Measurements from ENCODE around the gene TMA7. TPM values are rescaled to one million over a fixed set of nuclear protein-coding genes. Genes with fewer than 3 reads are reported as not detected.

TMA7 gene
- total RNA-seq, 1 donor from 2014 or later, result 184 TPM

DNA sequence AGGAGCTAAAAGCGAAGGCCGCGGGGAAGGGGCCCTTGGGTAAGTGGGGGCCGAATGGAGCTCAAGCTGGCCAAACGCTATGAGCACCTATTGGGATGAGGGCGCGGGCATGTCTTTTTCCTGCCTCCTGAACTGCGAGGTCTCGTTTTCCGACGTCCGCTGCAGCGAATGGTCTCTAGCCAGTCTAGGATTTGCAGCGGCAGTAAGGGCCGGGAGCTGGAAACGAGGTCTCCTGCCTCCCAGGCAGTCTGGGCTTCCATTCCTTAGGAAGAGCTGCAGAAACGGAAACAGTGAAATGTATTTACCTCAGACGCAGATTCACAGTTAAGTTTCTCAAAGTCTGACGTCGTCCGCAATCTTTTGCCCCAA, 517 bp downstream of the TMA7 start:
- Mint-ChIP-seq H3K4me1 (ENCODE audit: low read depth) (peaks cover 35% of the 10 kb centered on the region), H3K36me3 (ENCODE audit: low read depth) (peaks cover 5% of the 10 kb centered on the region), H3K9me3 (ENCODE audit: low read depth) (no peaks in the 10 kb centered on the region), H3K27me3 (ENCODE audit: low read depth) (no peaks in the 10 kb centered on the region), H3K4me3 (ENCODE audit: unreplicated experiment) (peak overlapping the region; percentile 92), H3K27ac (ENCODE audit: unreplicated experiment) (peak overlapping the region; percentile 93)
- TF ChIP-seq, protein P1, sequence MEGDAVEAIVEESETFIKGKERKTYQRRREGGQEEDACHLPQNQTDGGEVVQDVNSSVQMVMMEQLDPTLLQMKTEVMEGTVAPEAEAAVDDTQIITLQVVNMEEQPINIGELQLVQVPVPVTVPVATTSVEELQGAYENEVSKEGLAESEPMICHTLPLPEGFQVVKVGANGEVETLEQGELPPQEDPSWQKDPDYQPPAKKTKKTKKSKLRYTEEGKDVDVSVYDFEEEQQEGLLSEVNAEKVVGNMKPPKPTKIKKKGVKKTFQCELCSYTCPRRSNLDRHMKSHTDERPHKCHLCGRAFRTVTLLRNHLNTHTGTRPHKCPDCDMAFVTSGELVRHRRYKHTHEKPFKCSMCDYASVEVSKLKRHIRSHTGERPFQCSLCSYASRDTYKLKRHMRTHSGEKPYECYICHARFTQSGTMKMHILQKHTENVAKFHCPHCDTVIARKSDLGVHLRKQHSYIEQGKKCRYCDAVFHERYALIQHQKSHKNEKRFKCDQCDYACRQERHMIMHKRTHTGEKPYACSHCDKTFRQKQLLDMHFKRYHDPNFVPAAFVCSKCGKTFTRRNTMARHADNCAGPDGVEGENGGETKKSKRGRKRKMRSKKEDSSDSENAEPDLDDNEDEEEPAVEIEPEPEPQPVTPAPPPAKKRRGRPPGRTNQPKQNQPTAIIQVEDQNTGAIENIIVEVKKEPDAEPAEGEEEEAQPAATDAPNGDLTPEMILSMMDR (IDR thresholded peaks at IDR 0.05), result no peak
- DNase-seq (ENCODE audit: low spot score), result no peak

DNA sequence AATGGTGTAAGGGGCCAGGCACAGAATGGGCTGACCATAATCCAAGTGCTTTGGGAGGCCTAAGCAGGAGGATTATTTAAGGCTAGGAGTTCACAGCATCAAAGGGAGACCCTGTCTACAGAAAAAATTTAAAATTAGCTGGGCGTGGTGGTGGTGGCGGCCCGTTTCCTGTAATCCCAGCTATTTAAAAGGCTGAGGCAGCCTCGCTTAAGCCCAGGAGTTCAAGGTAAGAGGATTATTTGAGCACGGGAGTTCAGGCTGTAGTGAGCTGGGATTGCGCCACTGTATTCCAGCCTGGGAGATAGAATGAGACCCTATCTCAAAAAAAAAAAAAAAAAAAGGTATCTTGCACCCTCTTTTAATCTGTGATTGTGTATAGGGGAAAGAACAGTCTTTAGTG, 1.9 kb downstream of the TMA7 start:
- H3K36me3 Mint-ChIP-seq (ENCODE audit: low read depth), result peaks cover 5% of the 10 kb centered on the region
- no peaks in the 10 kb centered on the region for H3K27me3 Mint-ChIP-seq (ENCODE audit: low read depth)
- H3K27ac Mint-ChIP-seq (ENCODE audit: unreplicated experiment), result peak overlapping the region; percentile 93
- DNase-seq (ENCODE audit: low spot score), result no peak
- H3K9me3 Mint-ChIP-seq (ENCODE audit: low read depth), result no peaks in the 10 kb centered on the region
- peaks cover 45% of the 10 kb centered on the region for H3K4me1 Mint-ChIP-seq (ENCODE audit: low read depth)
- peak overlapping the region; percentile 92 for H3K4me3 Mint-ChIP-seq (ENCODE audit: unreplicated experiment)
- TF ChIP-seq, protein P1 (IDR thresholded peaks at IDR 0.05), result no peak

DNA sequence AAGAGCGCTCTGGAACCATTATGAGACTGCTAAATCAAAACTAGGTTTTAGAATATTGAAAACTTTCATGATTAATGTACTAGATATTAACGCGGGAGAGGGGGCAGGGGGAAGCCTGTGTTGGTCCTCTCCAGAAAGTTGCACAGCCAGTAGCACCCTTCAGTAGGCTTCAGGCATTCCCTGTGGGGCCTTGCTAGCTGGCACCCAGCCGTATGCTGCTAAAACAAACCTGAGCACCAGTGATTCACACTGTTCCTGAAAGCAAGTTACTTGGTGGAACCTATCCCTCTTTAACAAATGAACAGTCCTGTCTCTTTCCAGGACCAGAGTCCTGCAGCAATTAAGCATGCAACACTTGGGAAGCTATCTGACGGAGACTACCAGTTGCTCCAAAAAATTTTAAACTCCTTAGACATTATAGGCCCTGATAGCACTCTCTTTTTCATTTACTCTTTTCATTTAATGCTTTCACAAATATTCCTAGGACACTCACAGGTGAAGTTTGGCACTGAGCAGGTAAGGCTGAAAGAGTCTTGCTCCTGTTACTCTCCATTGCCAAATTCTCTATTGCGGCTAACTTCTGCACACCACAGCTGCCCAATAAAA, 5.3 kb downstream of the TMA7 start:
- Mint-ChIP-seq H3K27ac (ENCODE audit: unreplicated experiment) (peak overlapping the region; percentile 95), H3K4me3 (ENCODE audit: unreplicated experiment) (peak overlapping the region; percentile 94), H3K36me3 (ENCODE audit: low read depth) (peaks cover 10% of the 10 kb centered on the region), H3K4me1 (ENCODE audit: low read depth) (peaks cover 51% of the 10 kb centered on the region), H3K9me3 (ENCODE audit: low read depth) (no peaks in the 10 kb centered on the region), H3K27me3 (ENCODE audit: low read depth) (no peaks in the 10 kb centered on the region)
- TF ChIP-seq, protein P1 (IDR thresholded peaks at IDR 0.05), result no peak
- no peak for DNase-seq (ENCODE audit: low spot score)

DNA sequence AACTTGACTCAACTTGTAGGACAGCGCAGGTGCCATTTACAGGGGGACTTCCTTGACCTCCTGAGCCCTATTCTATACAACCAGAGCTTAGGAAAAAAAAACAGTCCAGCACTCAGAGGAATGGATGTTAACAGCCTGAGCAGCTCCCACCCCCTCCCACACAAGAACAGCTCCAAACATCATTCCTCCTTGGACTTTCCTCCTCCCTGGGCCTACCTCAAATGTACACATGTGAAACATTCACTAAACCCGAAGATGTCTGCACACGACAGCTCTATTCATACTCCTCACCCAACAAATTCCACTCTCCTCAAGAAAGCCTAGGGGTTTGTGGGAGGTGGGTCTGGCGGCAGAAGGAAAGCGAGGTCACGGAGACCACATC, 6.0 kb downstream of the TMA7 start:
- H3K36me3 Mint-ChIP-seq (ENCODE audit: low read depth), result peaks cover 10% of the 10 kb centered on the region

DNA sequence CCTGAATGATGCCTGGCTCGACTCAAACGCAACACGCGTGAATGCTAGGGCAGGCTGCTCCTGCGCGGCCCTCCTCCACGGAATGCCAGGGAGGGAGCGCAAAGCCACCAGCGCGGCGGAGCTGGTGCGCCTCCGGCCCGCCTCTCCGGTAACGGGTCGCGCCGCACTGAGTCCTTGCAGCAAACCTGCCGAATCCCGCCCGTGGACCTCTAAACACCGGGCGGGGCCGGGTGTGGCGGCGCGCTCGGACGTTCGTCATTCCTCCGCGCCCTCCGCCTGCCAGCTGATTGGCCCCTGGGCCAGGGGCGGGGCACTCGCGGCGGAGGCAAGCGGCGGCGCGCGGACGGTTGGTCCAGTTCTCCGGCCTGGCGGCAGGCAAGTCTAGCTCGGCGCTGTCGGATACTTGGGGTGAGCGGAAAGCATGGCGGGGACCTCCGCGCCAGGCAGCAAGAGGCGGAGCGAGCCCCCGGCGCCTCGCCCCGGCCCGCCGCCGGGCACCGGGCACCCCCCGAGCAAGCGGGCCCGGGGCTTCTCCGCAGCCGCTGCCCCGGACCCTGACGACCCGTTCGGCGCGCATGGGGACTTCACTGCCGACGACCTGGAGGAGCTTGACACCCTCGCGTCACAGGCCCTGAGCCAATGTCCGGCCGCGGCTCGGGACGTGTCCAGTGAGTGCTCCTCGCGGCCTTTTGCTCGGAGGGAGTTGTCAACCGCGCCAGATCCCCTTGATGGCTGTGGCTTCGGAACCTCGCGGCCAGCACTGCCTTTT, 6.6 kb downstream of the TMA7 start, which contains the start of gene ATRIP:
ATRIP (plus strand) TSS at position 313 of the 769 bp plus-strand sequence; CDS start at position 422, 109 bp downstream.
- DNase-seq (ENCODE audit: low spot score), result peak; percentile 97
- Mint-ChIP-seq H3K4me3 (ENCODE audit: unreplicated experiment) (peak within 1 kb of the TSS; percentile 94), H3K27me3 (ENCODE audit: low read depth) (no peaks in the 10 kb centered on the region), H3K9me3 (ENCODE audit: low read depth) (no peaks in the 10 kb centered on the region), H3K27ac (ENCODE audit: unreplicated experiment) (peak within 1 kb of the TSS; percentile 95), H3K36me3 (ENCODE audit: low read depth) (peaks cover 12% of the 10 kb centered on the region), H3K4me1 (ENCODE audit: low read depth) (peaks cover 40% of the 10 kb centered on the region)
- TF ChIP-seq, protein P1 (IDR thresholded peaks at IDR 0.05), result peak; percentile 30

More for the DNA sequence above, 6.0 kb downstream of the TMA7 start:
- TF ChIP-seq, protein P1 (IDR thresholded peaks at IDR 0.05), result no peak
- no peaks in the 10 kb centered on the region for H3K27me3 Mint-ChIP-seq (ENCODE audit: low read depth)
- H3K4me1 Mint-ChIP-seq (ENCODE audit: low read depth), result peaks cover 46% of the 10 kb centered on the region
- no peak for DNase-seq (ENCODE audit: low spot score)
- H3K9me3 Mint-ChIP-seq (ENCODE audit: low read depth), result no peaks in the 10 kb centered on the region
- peak overlapping the region; percentile 95 for H3K27ac Mint-ChIP-seq (ENCODE audit: unreplicated experiment)
- H3K4me3 Mint-ChIP-seq (ENCODE audit: unreplicated experiment), result peak overlapping the region; percentile 94

Measured in chondrocyte (in vitro differentiated cells).